ENCODE measurements around the gene TCHH.
"Not testable (repeated sequence)": the region's sequence is repeated elsewhere in the genome, so short reads cannot be mapped to it uniquely, and the experiment has no call there.

Gene TCHH

GRCh38 chr1:152112885-152113432 is 2.3 kb downstream of the TCHH start:
- in situ Hi-C loops (cut with HindIII; ENCODE audit: low sequenced_read_pairs) = loop anchor here (5.0 kb wide), 1 partner anchor 59 kb away; no protein-coding TSS in a partner anchor

- in situ Hi-C loops (cut with HindIII; ENCODE audit: low sequenced_read_pairs) = loop anchor here (5.0 kb wide), 1 partner anchor 60 kb away; no protein-coding TSS in a partner anchor
These were observed 3.0 kb downstream of the TCHH start for GRCh38 chr1:152112101-152112884.

GRCh38 chr1:152111515-152111968 is 3.7 kb downstream of the TCHH start:
- in situ Hi-C loops (cut with HindIII; ENCODE audit: low sequenced_read_pairs) = loop anchor here (5.0 kb wide), 1 partner anchor 61 kb away; no protein-coding TSS in a partner anchor

- in situ Hi-C loops (cut with HindIII; ENCODE audit: low sequenced_read_pairs) = loop anchor here (5.0 kb wide), 1 partner anchor 61 kb away; no protein-coding TSS in a partner anchor
These were observed 4.3 kb downstream of the TCHH start for GRCh38 chr1:152110860-152111514.

- in situ Hi-C loops (cut with HindIII; ENCODE audit: low sequenced_read_pairs) = loop anchor here (5.0 kb wide), 1 partner anchor 62 kb away; no protein-coding TSS in a partner anchor
These were observed 4.8 kb downstream of the TCHH start for GRCh38 chr1:152110365-152110859.

GRCh38 chr1:152109998-152110294 is 5.3 kb downstream of the TCHH start:
- in situ Hi-C loops (cut with HindIII; ENCODE audit: low sequenced_read_pairs) = loop anchor here (5.0 kb wide), 1 partner anchor 62 kb away; no protein-coding TSS in a partner anchor

GRCh38 chr1:152109231-152109997 is 5.8 kb downstream of the TCHH start:
- in situ Hi-C loops (cut with HindIII; ENCODE audit: low sequenced_read_pairs) = no loop called here

- in situ Hi-C loops (cut with HindIII; ENCODE audit: low sequenced_read_pairs) = no loop called here
These were observed 6.4 kb downstream of the TCHH start for GRCh38 chr1:152108882-152109222.

GRCh38 chr1:152107984-152108881 is 7.0 kb downstream of the TCHH start:
- in situ Hi-C loops (cut with HindIII; ENCODE audit: low sequenced_read_pairs) = no loop called here

GRCh38 chr1:152107031-152107983 is 7.9 kb downstream of the TCHH start:
- in situ Hi-C loops (cut with HindIII; ENCODE audit: low sequenced_read_pairs) = no loop called here

GRCh38 chr1:152104854-152105253 is 10.4 kb downstream of the TCHH start:
- in situ Hi-C loops (cut with HindIII; ENCODE audit: low sequenced_read_pairs) = no loop called here

- in situ Hi-C loops (cut with HindIII; ENCODE audit: low sequenced_read_pairs) = no loop called here
These were observed 18.3 kb downstream of the TCHH start for GRCh38 chr1:152096931-152097330.

GRCh38 chr1:152089014-152089674 is 26.1 kb downstream of the TCHH start, which contains the start of gene TCHHL1:
Gene TCHHL1 (minus strand): TSS chr1:152089064. CDS start chr1:152088143, 921 bp downstream.
- in situ Hi-C loops (cut with HindIII; ENCODE audit: low sequenced_read_pairs) = no loop called here

- in situ Hi-C loops (cut with HindIII; ENCODE audit: low sequenced_read_pairs) = no loop called here
These were observed 28.5 kb downstream of the TCHH start for GRCh38 chr1:152086760-152087159.

- in situ Hi-C loops (cut with HindIII; ENCODE audit: low sequenced_read_pairs) = no loop called here
These were observed 30.4 kb downstream of the TCHH start for GRCh38 chr1:152084853-152085252.

GRCh38 chr1:152081026-152081425 is 34.2 kb downstream of the TCHH start:
- in situ Hi-C loops (cut with HindIII; ENCODE audit: low sequenced_read_pairs) = not testable (repeated sequence)

GRCh38 chr1:152080494-152080893 is 34.8 kb downstream of the TCHH start:
- in situ Hi-C loops (cut with HindIII; ENCODE audit: low sequenced_read_pairs) = not testable (repeated sequence)

GRCh38 chr1:152078831-152079441 is 36.3 kb downstream of the TCHH start:
- in situ Hi-C loops (cut with HindIII; ENCODE audit: low sequenced_read_pairs) = no loop called here
